Gastrocnemius medialis (tissue), 4 donors: Measurements from ENCODE around the gene LRP5. TPM values are rescaled to one million over a fixed set of nuclear protein-coding genes. Genes with fewer than 3 reads are reported as not detected.
A peak's percentile ranks its signal among the peaks of the same experiment; 100 is the strongest.

Experiments
- ATAC-seq, 2 donors: fragments of 150-250 bp; one replicate each; pipeline ENCODE4 v1.9.1; 2016
- DNase-seq, 2 donors: peaks; one replicate each; pipeline ENCODE4 v3.0.0-alpha.2; 2019
- H3K27ac ChIP-seq, 4 donors: fragments of 200-600 bp; sonication (generic); 1 replicate in 1 of 4; 2 replicates in 3 of 4; pipeline ENCODE4 v1.5.1; 2016 to 2018; ENCODE audit warnings: mild to moderate bottlenecking in 2 of 4, moderate library complexity in 1 of 4
- H3K27me3 ChIP-seq, 3 donors: fragments of 200-600 bp; sonication (generic) in 2 of 3; 1 replicate in 1 of 3; 2 replicates in 2 of 3; pipeline versions ENCODE4 v1.5.1 to v1.6.0; 2016 to 2019; ENCODE audit warnings: mild to moderate bottlenecking in 1 of 3, moderate library complexity in 1 of 3
- H3K36me3 ChIP-seq, 2 donors: fragments of 200-600 bp; sonication (generic) in 1 of 2; one replicate each; pipeline ENCODE4 v1.5.1; 2017 to 2018
- H3K4me1 ChIP-seq, 2 donors: fragments of 200-600 bp; sonication (generic) in 1 of 2; one replicate each; pipeline ENCODE4 v1.5.1; 2016 to 2017; ENCODE audit warnings: mild to moderate bottlenecking in 2 of 2
- H3K4me3 ChIP-seq, 4 donors: fragments of 200-600 bp; sonication (generic) in 3 of 4; 1 replicate in 1 of 4; 2 replicates in 3 of 4; pipeline ENCODE4 v1.5.1; 2016 to 2019; ENCODE audit warnings: mild to moderate bottlenecking in 2 of 4
- H3K9me3 ChIP-seq, 3 donors: fragments of 200-600 bp; sonication (generic) in 2 of 3; 1 replicate in 1 of 3; 2 replicates in 2 of 3; pipeline ENCODE4 v1.5.1; 2016 to 2019
- POLR2A ChIP-seq, 2 donors: fragments of 450-650 bp; IDR thresholded peaks; one replicate each; pipeline ENCODE4 v1.6.1; 2017; ENCODE audit warnings: antibody characterized with exemption in 2 of 2, mild to moderate bottlenecking in 2 of 2, moderate library complexity in 2 of 2
- in situ Hi-C, 4 donors: fragments of 200-750 bp; cut with MboI; loops; one replicate each; pipeline versions ENCODE4 v1.15.0 to v1.8.0; 2017; ENCODE audit warnings: low sequenced_read_pairs in 4 of 4
- intact Hi-C: fragments of 100-400 bp; cut with DNase I; formaldehyde crosslinking; loops from one replicate; pipeline ENCODE4 v1.15.1; 2023; ENCODE audit warnings: low total_unique reads
- total RNA-seq, 4 donors: library from RNA; depleted of rRNA; stranded (reverse); fragments of >200 nt; gene quantifications; one replicate each; pipeline versions ENCODE4 v1.1.0 to v1.2.3, GENCODE V29; 2016
- TF ChIP-seq, protein P1 (sequence below), 5 experiments: fragments of 450-650 bp in 3 of 5; fragments of 200-600 bp in 2 of 5; sonication (generic) in 2 of 5; IDR thresholded peaks in 4 of 5; conservative IDR thresholded peaks in 1 of 5; 1 replicate in 4 of 5; 2 replicates in 1 of 5; pipeline ENCODE4 v1.5.1; 2016 to 2019; ENCODE audit warnings: antibody characterized with exemption in 5 of 5, mild to moderate bottlenecking in 3 of 5, moderate library complexity in 3 of 5

Gene LRP5
- total RNA-seq, 4 donors from 2014 or later, result 3.7 to 12.3 (median 8.1) TPM

- intact Hi-C loops, result no loop called here
- no peak overlapping the region for H3K27ac ChIP-seq
Observed at GRCh38 chr11:68328374-68329091, 16.1 kb downstream of the LRP5 start.

GRCh38 chr11:68329536-68329935 is 17.1 kb downstream of the LRP5 start:
- Histone ChIP-seq H3K36me3 (no peaks in the 10 kb centered on the region), H3K27ac (no peak overlapping the region), H3K9me3 (no peaks in the 10 kb centered on the region), H3K4me3 (no peak overlapping the region), H3K27me3 (no peaks in the 10 kb centered on the region), H3K4me1 (peaks cover 28 to 50% of the 10 kb centered on the region in 2 donors)
- no peak for ATAC-seq
- TF ChIP-seq POLR2A (IDR thresholded peaks at IDR 0.05), result no peak
- TF ChIP-seq, protein P1, sequence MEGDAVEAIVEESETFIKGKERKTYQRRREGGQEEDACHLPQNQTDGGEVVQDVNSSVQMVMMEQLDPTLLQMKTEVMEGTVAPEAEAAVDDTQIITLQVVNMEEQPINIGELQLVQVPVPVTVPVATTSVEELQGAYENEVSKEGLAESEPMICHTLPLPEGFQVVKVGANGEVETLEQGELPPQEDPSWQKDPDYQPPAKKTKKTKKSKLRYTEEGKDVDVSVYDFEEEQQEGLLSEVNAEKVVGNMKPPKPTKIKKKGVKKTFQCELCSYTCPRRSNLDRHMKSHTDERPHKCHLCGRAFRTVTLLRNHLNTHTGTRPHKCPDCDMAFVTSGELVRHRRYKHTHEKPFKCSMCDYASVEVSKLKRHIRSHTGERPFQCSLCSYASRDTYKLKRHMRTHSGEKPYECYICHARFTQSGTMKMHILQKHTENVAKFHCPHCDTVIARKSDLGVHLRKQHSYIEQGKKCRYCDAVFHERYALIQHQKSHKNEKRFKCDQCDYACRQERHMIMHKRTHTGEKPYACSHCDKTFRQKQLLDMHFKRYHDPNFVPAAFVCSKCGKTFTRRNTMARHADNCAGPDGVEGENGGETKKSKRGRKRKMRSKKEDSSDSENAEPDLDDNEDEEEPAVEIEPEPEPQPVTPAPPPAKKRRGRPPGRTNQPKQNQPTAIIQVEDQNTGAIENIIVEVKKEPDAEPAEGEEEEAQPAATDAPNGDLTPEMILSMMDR (IDR thresholded peaks at IDR 0.05 in 4 of 5, conservative IDR thresholded peaks at IDR 0.05 in 1 of 5), result no peak
- intact Hi-C loops (no loop called here), in situ Hi-C loops (no loop called here)
- DNase-seq, result no peak

More at GRCh38 chr11:68328374-68329091, 16.1 kb downstream of the LRP5 start:
- no peak overlapping the region for H3K4me3 ChIP-seq
- DNase-seq (no peak), ATAC-seq (no peak)
- peaks cover 28 to 50% of the 10 kb centered on the region in 2 donors for H3K4me1 ChIP-seq
- TF ChIP-seq, protein P1 (IDR thresholded peaks at IDR 0.05 in 4 of 5, conservative IDR thresholded peaks at IDR 0.05 in 1 of 5), result no peak
- no peak for TF ChIP-seq POLR2A (IDR thresholded peaks at IDR 0.05)
- no peaks in the 10 kb centered on the region for H3K9me3 ChIP-seq
- in situ Hi-C loops, result no loop called here
- no peaks in the 10 kb centered on the region for H3K27me3 ChIP-seq
- no peaks in the 10 kb centered on the region for H3K36me3 ChIP-seq

DNA sequence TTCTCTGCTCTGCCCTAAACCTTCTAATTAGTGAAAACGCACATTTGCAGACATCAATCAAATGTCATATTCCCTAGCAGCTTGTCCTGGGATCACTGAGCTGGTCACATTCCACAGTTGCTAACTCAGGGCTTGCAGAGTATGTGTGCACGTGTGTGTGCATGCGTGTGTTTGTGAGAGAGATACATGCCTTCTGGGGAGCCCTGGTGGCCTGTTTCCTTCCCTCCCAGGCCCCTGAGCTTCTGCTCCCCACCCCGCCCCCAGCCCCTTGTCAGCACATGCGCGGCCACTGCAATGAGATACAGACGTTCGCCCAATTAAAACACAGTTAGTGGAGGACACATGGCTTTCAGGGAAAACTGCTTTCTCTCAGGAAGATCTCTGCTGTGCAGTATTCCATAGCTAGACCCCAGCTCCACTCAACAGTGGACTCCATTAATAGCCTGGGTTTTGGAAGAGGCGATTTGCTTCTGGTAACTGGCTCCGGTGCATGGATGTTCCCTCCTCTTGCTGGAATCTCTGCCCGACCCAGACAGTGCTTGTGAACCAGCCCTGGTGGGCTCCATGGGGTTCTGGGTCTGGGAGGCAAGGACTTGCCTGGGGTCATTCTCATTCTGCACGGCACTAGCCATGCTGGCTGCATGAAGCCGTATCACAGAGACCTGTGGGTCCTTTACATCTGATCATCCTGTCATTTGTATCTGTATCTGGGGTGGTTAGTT is 17.7 kb downstream of the LRP5 start:
- intact Hi-C loops (no loop called here), in situ Hi-C loops (no loop called here)
- H3K4me3 ChIP-seq, result no peak overlapping the region
- H3K9me3 ChIP-seq, result no peaks in the 10 kb centered on the region
- H3K4me1 ChIP-seq, result peaks cover 28 to 49% of the 10 kb centered on the region in 2 donors
- peak overlapping the region in 1 of 4 donors; percentile 32 for H3K27ac ChIP-seq
- DNase-seq, result no peak
- no peak for ATAC-seq
- no peaks in the 10 kb centered on the region for H3K36me3 ChIP-seq
- TF ChIP-seq POLR2A (IDR thresholded peaks at IDR 0.05), result no peak
- TF ChIP-seq, protein P1 (IDR thresholded peaks at IDR 0.05 in 4 of 5, conservative IDR thresholded peaks at IDR 0.05 in 1 of 5), result no peak
- H3K27me3 ChIP-seq, result no peaks in the 10 kb centered on the region

GRCh38 chr11:68330700-68331337 is 18.4 kb downstream of the LRP5 start:
- no peak overlapping the region for H3K4me3 ChIP-seq
- H3K36me3 ChIP-seq, result no peaks in the 10 kb centered on the region
- H3K4me1 ChIP-seq, result peaks cover 28 to 48% of the 10 kb centered on the region in 2 donors
- H3K9me3 ChIP-seq, result no peaks in the 10 kb centered on the region
- TF ChIP-seq, protein P1 (IDR thresholded peaks at IDR 0.05 in 4 of 5, conservative IDR thresholded peaks at IDR 0.05 in 1 of 5), result no peak
- no peak for TF ChIP-seq POLR2A (IDR thresholded peaks at IDR 0.05)
- DNase-seq (no peak), ATAC-seq (no peak)
- intact Hi-C loops (no loop called here), in situ Hi-C loops (no loop called here)
- H3K27me3 ChIP-seq, result no peaks in the 10 kb centered on the region
- H3K27ac ChIP-seq, result peak overlapping the region in 3 of 4 donors; percentile 14 to 58 (median 32)
